CD14-positive monocyte (primary cell): ENCODE data around the gene AS3MT. TPM values are rescaled to one million over a fixed set of nuclear protein-coding genes. Genes with fewer than 3 reads are reported as not detected.
"Not testable (repeated sequence)": the region's sequence is repeated elsewhere in the genome, so short reads cannot be mapped to it uniquely, and the experiment has no call there.

Experiments
- DNase-seq, 3 donors: peaks; one replicate each; pipeline ENCODE4 v3.0.0-alpha.2; 2011 to 2022
- H2AFZ ChIP-seq: 2 replicates; pipeline ENCODE4 v1.6.0; 2012; ENCODE audit warnings: mild to moderate bottlenecking, low read depth, low read length, inconsistent platforms; ENCODE audit not compliant: insufficient read depth, poor library complexity, severe bottlenecking
- H3K27ac ChIP-seq, 2 donors: 1 replicate in 1 of 2; 2 replicates in 1 of 2; pipeline ENCODE4 v1.5.1; 2012 to 2013; ENCODE audit warnings: low read length in 2 of 2, control low read depth in 1 of 2, inconsistent platforms in 1 of 2, low read depth in 1 of 2, mild to moderate bottlenecking in 1 of 2
- H3K27me3 ChIP-seq, 2 donors: one replicate each; pipeline versions ENCODE4 v1.6.0 to v1.6.1; 2011 to 2013; ENCODE audit warnings: low read length in 2 of 2; ENCODE audit not compliant: control insufficient read depth in 2 of 2, insufficient read depth in 2 of 2
- H3K36me3 ChIP-seq, 2 donors: replicated peaks in 1 of 2; 1 replicate in 1 of 2; 2 replicates in 1 of 2; pipeline versions ENCODE4 v1.5.1 to v1.6.1; 2012 to 2013; ENCODE audit warnings: low read length in 2 of 2, control low read depth in 1 of 2, inconsistent platforms in 1 of 2, mild to moderate bottlenecking in 1 of 2; ENCODE audit not compliant: insufficient read depth in 2 of 2, control insufficient read depth in 1 of 2
- H3K4me1 ChIP-seq, 2 donors: 1 replicate in 1 of 2; 2 replicates in 1 of 2; pipeline versions ENCODE4 v1.5.1 to v1.6.1; 2012 to 2013; ENCODE audit warnings: low read length in 2 of 2, control low read depth in 1 of 2, inconsistent platforms in 1 of 2, mild to moderate bottlenecking in 1 of 2, moderate library complexity in 1 of 2; ENCODE audit not compliant: insufficient read depth in 2 of 2, control insufficient read depth in 1 of 2
- H3K4me2 ChIP-seq: replicated peaks from 2 replicates; pipeline ENCODE3; 2012; ENCODE audit warnings: low read length, moderate library complexity, mild to moderate bottlenecking; ENCODE audit not compliant: poor library complexity, severe bottlenecking; ENCODE audit errors: extremely low read depth
- H3K4me3 ChIP-seq, 3 experiments: fragments of 200-600 bp in 1 of 3; sonication (generic) in 1 of 3; replicated peaks in 1 of 3; 1 replicate in 2 of 3; 2 replicates in 1 of 3; pipeline ENCODE4 v1.5.1; 2011 to 2013; ENCODE audit warnings: low read length in 3 of 3, mild to moderate bottlenecking in 3 of 3, control low read depth in 2 of 3, low read depth in 2 of 3, inconsistent platforms in 1 of 3, moderate library complexity in 1 of 3
- H3K79me2 ChIP-seq: 2 replicates; pipeline ENCODE4 v1.6.0; 2012; ENCODE audit warnings: mild to moderate bottlenecking, control low read depth, inconsistent platforms, low read length, moderate library complexity; ENCODE audit not compliant: insufficient read depth
- H3K9ac ChIP-seq: 2 replicates; pipeline ENCODE4 v1.6.0; 2017; ENCODE audit warnings: low read length, mild to moderate bottlenecking; ENCODE audit not compliant: insufficient read depth, poor library complexity, severe bottlenecking
- H3K9me3 ChIP-seq, 2 donors: replicated peaks in 1 of 2; 1 replicate in 1 of 2; 2 replicates in 1 of 2; pipeline versions ENCODE4 v1.5.1 to v1.6.1; 2012 to 2013; ENCODE audit warnings: low read length in 2 of 2, control low read depth in 1 of 2; ENCODE audit not compliant: control insufficient read depth in 1 of 2, insufficient read depth in 1 of 2
- H4K20me1 ChIP-seq: 2 replicates; pipeline ENCODE4 v1.6.0; 2012; ENCODE audit warnings: mild to moderate bottlenecking, low read length, control low read depth, moderate library complexity; ENCODE audit not compliant: insufficient read depth
- H3K27ac Mint-ChIP-seq, 7 donors: one replicate each; pipeline ENCODE4 v1.8.0; 2020; ENCODE audit warnings: mild to moderate bottlenecking in 7 of 7, mixed read lengths in 7 of 7, moderate library complexity in 6 of 7, inconsistent platforms in 2 of 7
- H3K27me3 Mint-ChIP-seq, 3 donors: one replicate each; pipeline ENCODE4 v1.8.0; 2021 to 2022; ENCODE audit warnings: low read depth in 3 of 3, mild to moderate bottlenecking in 3 of 3, mixed read lengths in 3 of 3, moderate library complexity in 3 of 3, inconsistent platforms in 1 of 3
- H3K36me3 Mint-ChIP-seq, 2 donors: one replicate each; pipeline ENCODE4 v1.8.0; 2020; ENCODE audit warnings: mixed read lengths in 2 of 2, inconsistent platforms in 1 of 2, mild to moderate bottlenecking in 1 of 2
- H3K4me1 Mint-ChIP-seq: one replicate; pipeline ENCODE4 v1.8.0; 2020; ENCODE audit warnings: mild to moderate bottlenecking, mixed read lengths
- H3K4me3 Mint-ChIP-seq, 2 donors: one replicate each; pipeline ENCODE4 v1.8.0; 2020; ENCODE audit warnings: mild to moderate bottlenecking in 2 of 2, mixed read lengths in 2 of 2, moderate library complexity in 1 of 2
- H3K9me3 Mint-ChIP-seq, 7 donors: one replicate each; pipeline ENCODE4 v1.8.0; 2020 to 2022; ENCODE audit warnings: mixed read lengths in 7 of 7, mild to moderate bottlenecking in 6 of 7, moderate library complexity in 6 of 7, inconsistent platforms in 2 of 7
- WGBS: methylation state at CpG from one replicate; pipeline ENCODE4 v1.1.5; 2013; ENCODE audit warnings: missing lambda C conversion rate; ENCODE audit not compliant: insufficient coverage; 5-methylcytosine and 5-hydroxymethylcytosine counted together
- intact Hi-C, 2 donors: fragments of 100-400 bp; cut with micrococcal nuclease; formaldehyde crosslinking; loops; one replicate each; pipeline versions ENCODE4 v1.15.0 to v1.15.1; 2023
- polyA plus RNA-seq, 3 donors: library from polyadenylated mRNA; depleted of rRNA in 1 of 3; unstranded in 2 of 3; stranded (reverse) in 1 of 3; fragments of 300-500 nt in 2 of 3; fragments of >200 nt in 1 of 3; fragmentation: Illumina TruSeq in 2 of 3; gene quantifications; 1 replicate in 2 of 3; 2 replicates in 1 of 3; pipeline ENCODE4 v1.2.3, GENCODE V29; 2012 to 2021
- TF ChIP-seq, protein P1 (sequence below): fragments of 200-600 bp; IDR thresholded peaks from one replicate; pipeline ENCODE4 v1.8.0; 2022; ENCODE audit warnings: antibody characterized with exemption, mild to moderate bottlenecking

The AS3MT gene
- polyA plus RNA-seq, 3 donors: 0.09 to 0.45 TPM; not detected in 1

DNA sequence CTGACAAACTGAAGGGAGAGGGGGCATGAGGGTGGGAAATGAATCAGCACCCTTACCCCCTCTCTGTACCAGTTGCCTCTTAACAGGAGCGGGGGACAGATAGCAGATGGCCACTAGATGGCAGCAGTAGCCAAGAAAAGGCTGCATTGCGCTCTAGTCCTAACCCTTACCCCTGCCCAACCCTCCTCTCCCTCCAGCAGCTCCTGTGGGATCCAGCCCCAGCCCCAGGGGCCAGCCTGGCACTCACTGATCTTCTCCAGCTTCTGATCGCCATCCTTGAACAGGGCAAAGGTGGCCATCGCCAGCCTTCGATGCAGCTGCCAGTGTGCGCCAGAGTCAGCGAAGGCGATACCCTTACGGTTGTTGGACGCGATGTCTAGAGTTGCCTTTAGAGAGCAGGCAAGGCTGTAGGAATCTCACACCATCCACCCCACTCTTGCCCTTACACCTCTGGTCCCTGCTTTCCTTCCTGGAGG is 34.2 kb upstream of the AS3MT start:
- H3K9me3 Mint-ChIP-seq: peaks cover 18 to 29% (median 25%) of the 10 kb centered on the region in 7 donors
- peaks cover 11% of the 10 kb centered on the region for H3K4me1 Mint-ChIP-seq
- peak; percentile 73 to 88 (median 79) for DNase-seq
- H3K36me3 ChIP-seq: no peaks in the 10 kb centered on the region
- no peak overlapping the region for H3K27ac ChIP-seq
- intact Hi-C loops: loop anchor here (2.0 to 10.0 kb wide), 2 partner anchors 66 to 410 kb away; partner anchors contain the start of gene RPEL1 (in 1 of the 2)
- no peaks in the 10 kb centered on the region for H4K20me1 ChIP-seq
- H3K4me3 Mint-ChIP-seq: no peak overlapping the region
- peak overlapping the region in 2 of 7 donors; percentile 44 to 51 for H3K27ac Mint-ChIP-seq
- H3K9me3 ChIP-seq: peaks cover 20 to 24% of the 10 kb centered on the region in 2 donors
- no peak overlapping the region for H3K4me2 ChIP-seq
- TF ChIP-seq, protein P1, sequence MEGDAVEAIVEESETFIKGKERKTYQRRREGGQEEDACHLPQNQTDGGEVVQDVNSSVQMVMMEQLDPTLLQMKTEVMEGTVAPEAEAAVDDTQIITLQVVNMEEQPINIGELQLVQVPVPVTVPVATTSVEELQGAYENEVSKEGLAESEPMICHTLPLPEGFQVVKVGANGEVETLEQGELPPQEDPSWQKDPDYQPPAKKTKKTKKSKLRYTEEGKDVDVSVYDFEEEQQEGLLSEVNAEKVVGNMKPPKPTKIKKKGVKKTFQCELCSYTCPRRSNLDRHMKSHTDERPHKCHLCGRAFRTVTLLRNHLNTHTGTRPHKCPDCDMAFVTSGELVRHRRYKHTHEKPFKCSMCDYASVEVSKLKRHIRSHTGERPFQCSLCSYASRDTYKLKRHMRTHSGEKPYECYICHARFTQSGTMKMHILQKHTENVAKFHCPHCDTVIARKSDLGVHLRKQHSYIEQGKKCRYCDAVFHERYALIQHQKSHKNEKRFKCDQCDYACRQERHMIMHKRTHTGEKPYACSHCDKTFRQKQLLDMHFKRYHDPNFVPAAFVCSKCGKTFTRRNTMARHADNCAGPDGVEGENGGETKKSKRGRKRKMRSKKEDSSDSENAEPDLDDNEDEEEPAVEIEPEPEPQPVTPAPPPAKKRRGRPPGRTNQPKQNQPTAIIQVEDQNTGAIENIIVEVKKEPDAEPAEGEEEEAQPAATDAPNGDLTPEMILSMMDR: peak; percentile 88
- peaks cover 2 to 4% (median 3%) of the 10 kb centered on the region in 3 donors for H3K27me3 Mint-ChIP-seq
- H3K79me2 ChIP-seq: no peaks in the 10 kb centered on the region
- H3K27me3 ChIP-seq: no peaks in the 10 kb centered on the region
- no peaks in the 10 kb centered on the region for H3K36me3 Mint-ChIP-seq
- WGBS: 65% methylated on average over 9 of the region's 11 CpGs
- peak overlapping the region; percentile 7 for H2AFZ ChIP-seq
- H3K4me3 ChIP-seq: no peak overlapping the region
- H3K9ac ChIP-seq: no peak overlapping the region
- no peaks in the 10 kb centered on the region for H3K4me1 ChIP-seq

DNA sequence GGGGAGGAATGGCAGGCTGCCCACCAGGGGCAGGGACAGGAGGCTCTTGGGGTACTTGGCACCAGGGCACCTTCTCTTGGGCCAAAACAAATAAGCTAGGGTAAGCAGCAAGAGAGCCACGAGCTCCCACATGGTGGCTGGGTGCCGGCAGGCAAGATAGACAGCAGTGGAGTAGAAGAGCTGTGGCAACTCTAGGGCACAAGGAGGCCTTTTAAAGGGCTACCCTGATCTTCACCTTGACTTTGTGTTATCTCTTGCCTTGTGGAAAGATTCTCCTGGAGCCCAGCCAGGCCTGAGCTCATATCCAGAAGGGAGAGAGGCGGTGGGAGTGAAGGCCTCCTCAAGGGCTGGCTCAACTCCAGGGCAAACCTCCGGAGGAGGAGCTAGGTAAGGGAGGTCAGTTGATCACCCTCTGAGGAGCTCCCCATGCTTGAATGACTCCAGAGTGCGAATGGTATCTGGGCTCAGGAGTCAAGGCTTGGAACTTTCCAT is 32.0 kb upstream of the AS3MT start, which contains the start of gene CYP17A1:
CYP17A1 (minus strand) TSS at position 184 of the 492 bp plus-strand sequence; CDS start at position 132, 52 bp downstream.
- DNase-seq: no peak
- H3K4me1 ChIP-seq: no peaks in the 10 kb centered on the region
- no peak within 1 kb of the TSS for H3K9ac ChIP-seq
- no peak within 1 kb of the TSS for H3K27ac ChIP-seq
- H3K79me2 ChIP-seq: no peaks in the 10 kb centered on the region
- intact Hi-C loops: loop anchor here in 1 of 2 donors (10.0 kb wide), 1 partner anchor 408 kb away; the partner anchor contains the start of gene RPEL1
- TF ChIP-seq, protein P1: no peak
- H3K4me2 ChIP-seq: no peak within 1 kb of the TSS
- Mint-ChIP-seq H3K27me3 (peaks cover 2 to 4% (median 3%) of the 10 kb centered on the region in 3 donors), H3K36me3 (no peaks in the 10 kb centered on the region), H3K4me3 (no peak within 1 kb of the TSS), H3K9me3 (peaks cover 18 to 31% (median 25%) of the 10 kb centered on the region in 7 donors), H3K4me1 (peaks cover 11% of the 10 kb centered on the region), H3K27ac (peak within 1 kb of the TSS in 3 of 7 donors; percentile 3 to 76 (median 74))
- H3K4me3 ChIP-seq: no peak within 1 kb of the TSS
- H3K27me3 ChIP-seq: no peaks in the 10 kb centered on the region
- H3K9me3 ChIP-seq: peaks cover 20 to 24% of the 10 kb centered on the region in 2 donors
- H2AFZ ChIP-seq: no peak within 1 kb of the TSS
- WGBS: 94% methylated on average over 5 of the region's 5 CpGs
- H4K20me1 ChIP-seq: no peaks in the 10 kb centered on the region
- H3K36me3 ChIP-seq: no peaks in the 10 kb centered on the region

DNA sequence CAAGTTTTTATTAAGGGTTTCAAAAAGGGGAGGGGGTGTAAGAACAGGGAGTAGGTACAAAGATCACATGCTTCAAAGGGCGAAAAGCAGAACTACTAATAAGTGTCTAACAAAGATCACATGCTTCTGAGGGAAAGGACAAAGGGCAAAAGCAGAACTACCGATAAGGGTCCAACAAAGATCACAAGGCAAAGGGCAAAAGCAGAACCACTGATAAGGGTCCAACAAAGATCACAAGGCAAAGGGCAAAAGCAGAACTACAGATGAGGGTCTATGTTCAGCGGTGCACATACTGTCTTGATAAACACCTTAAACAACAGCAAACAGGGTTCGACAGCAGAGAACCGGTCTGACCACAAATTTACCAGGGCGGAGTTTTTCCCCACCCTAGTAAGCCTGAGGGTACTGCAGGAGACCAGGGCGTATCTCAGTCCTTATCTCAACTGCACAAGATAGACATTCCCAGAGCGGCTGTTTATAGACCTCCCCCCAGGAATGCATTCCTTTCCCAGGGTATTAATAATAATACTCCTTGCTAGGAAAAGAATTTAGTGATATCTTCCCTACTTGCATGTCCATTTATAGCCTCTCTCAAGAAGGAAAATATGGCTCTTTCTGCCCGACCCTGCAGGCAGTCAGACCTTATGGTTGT is 30.9 kb upstream of the AS3MT start:
- not testable (repeated sequence) for H3K4me3 ChIP-seq, H3K4me3 Mint-ChIP-seq, H3K9ac ChIP-seq, H3K4me2 ChIP-seq, H4K20me1 ChIP-seq, DNase-seq, H3K27ac ChIP-seq, H3K27me3 Mint-ChIP-seq, H2AFZ ChIP-seq, H3K36me3 Mint-ChIP-seq, H3K36me3 ChIP-seq, H3K27me3 ChIP-seq, H3K79me2 ChIP-seq, H3K4me1 ChIP-seq
- peaks cover 24 to 36% (median 30%) of the 10 kb centered on the region in 7 donors for H3K9me3 Mint-ChIP-seq
- H3K4me1 Mint-ChIP-seq: peaks cover 11% of the 10 kb centered on the region
- WGBS: 83% methylated on average over 5 of the region's 9 CpGs
- intact Hi-C loops: loop anchor here in 1 of 2 donors (10.0 kb wide), 1 partner anchor 406 kb away; the partner anchor contains the start of gene RPEL1
- H3K27ac Mint-ChIP-seq: peak overlapping the region in 2 of 7 donors; percentile 3 to 76
- peaks cover 22 to 27% of the 10 kb centered on the region in 2 donors for H3K9me3 ChIP-seq
